Right ventricle myocardium superior (tissue), 1 donor: ENCODE results near the gene OLFML2A. TPM values are rescaled to one million over a fixed set of nuclear protein-coding genes. Genes with fewer than 3 reads are reported as not detected.
"Not testable (repeated sequence)": the region's sequence is repeated elsewhere in the genome, so short reads cannot be mapped to it uniquely, and the experiment has no call there.

Source experiments
- ATAC-seq: fragments of 200-7000 bp; cut with Tn5 transposase; one replicate; pipeline ENCODE4 v1.9.1; 2020; ENCODE audit warnings: mild to moderate bottlenecking; ENCODE audit not compliant: poor library complexity
- DNase-seq: peaks from one replicate; pipeline ENCODE4 v3.0.0-alpha.2; 2020
- intact Hi-C: fragments of 100-400 bp; cut with DNase I; formaldehyde crosslinking; loops from one replicate; pipeline ENCODE4 v1.11.2; 2022
- total RNA-seq: library from RNA; stranded (reverse); fragmentation: NEBNext Ultra II Directional; extraction: Animal tissue kit (Norgen Biotek cat#: 25700); gene quantifications from one replicate; pipeline ENCODE4 v1.2.1, GENCODE V29; 2021
- donor health status: DM: no; HTN: yes; CAD: no; lungs with severe emphysema.

The OLFML2A gene
- total RNA-seq, 1 donor from 2014 or later = 27.5 TPM

DNA sequence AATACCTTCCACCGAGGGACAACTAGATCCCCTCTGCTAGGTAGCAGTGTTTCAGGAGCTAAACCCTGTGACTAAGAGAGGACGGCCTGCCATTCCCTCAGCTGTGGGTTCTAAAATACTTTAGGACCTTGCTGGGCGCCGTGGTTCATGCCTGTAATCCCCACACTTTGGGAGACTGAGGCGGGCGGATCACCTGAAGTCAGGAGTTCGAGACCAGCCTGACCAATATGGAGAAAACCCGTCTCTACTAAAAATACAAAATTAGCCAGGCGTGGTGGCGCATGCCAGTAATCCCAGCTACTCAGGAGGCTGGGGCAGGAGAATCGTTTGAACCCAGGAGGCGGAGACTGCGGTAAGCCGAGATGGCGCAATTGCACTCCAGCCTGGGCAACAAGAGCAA lies 4.1 kb upstream of the OLFML2A start:
- intact Hi-C loops = loop anchor here (1.0 kb wide), 1 partner anchor 79 kb away; no protein-coding TSS in a partner anchor
- DNase-seq = peak; percentile 33
- not testable (repeated sequence) for ATAC-seq

DNA sequence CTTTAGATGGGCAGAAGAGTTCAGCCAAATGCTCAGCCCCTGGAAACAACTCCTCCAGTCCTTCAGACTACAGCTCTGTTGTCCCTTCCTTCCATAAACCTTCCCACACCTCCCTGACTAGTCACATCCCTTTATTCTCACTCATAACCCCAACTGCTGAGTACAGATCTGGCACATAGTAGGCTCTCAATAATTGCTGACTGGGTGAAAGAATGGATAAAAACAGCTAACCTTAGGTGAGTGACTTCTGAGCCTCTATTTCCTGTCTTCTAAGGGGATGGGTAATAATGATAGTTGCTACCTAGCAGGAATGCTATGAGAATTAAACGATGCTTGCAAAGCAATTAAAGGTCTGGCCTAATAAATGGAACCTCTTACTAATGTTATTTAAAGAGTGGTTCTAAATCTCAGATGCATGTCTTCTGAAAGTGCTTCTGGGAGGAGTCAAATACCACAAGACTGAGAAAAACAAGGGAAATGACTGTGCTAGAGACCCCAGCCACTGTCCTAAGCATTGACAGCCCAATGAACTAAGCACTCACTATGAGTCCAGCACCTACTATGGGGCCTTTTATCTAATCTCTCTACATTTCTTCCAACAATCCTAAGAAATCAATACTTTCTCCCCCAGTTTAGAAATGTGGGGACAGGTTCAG lies 3.3 kb upstream of the OLFML2A start:
- intact Hi-C loops = loop anchor here (2.0 kb wide), 1 partner anchor 23 kb away; no protein-coding TSS in a partner anchor
- DNase-seq (no peak), ATAC-seq (no peak)

DNA sequence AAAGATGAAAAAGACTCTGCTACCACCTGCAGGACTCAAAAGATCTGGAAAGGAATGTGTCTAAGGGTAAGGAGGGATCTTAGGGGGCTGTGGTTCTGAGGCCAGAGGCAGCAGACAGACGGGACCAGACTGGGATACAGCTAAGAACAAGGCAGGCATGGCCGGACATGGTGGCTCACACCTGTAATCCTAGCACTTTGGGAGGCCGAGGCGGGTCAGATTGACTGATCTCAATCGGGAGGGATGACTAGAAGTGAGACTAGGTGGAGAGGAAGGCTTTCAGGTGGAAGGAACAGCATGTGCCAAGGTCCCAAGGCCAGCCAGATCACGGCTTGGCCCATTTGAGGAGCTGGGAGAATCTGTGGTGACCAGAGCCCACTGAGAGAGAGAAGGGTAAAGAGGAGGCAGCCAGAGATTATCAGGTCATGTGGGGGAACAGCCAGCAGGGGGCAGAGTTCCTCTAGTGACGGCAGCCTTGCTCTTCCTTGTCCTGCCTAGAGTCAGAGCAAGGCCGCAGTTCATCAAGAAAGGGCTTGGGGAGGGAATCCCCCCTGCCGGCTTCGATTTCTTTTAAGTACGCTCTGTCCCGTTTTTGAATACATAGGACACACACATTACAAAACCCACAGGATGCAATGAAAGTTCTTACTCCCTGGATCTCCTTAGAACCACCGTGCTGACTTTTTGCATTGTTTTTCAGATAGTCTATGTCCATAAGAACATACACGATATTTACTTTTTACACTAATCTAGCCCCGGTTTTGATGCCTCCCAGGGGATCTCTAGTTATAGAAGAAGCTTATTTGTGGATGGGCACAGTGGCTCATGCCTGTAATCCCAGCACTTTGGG lies 2.6 kb upstream of the OLFML2A start:
- DNase-seq = peak; percentile 89

GRCh38 chr9:124776618-124776953 lies 347 bp upstream of the OLFML2A start:
- intact Hi-C loops = no loop called here
- DNase-seq (no peak), ATAC-seq (no peak)

More for the DNA sequence above, 2.6 kb upstream of the OLFML2A start:
- ATAC-seq = peak; percentile 34
- intact Hi-C loops = loop anchor here (2.0 kb wide), 1 partner anchor 22 kb away; no protein-coding TSS in a partner anchor

DNA sequence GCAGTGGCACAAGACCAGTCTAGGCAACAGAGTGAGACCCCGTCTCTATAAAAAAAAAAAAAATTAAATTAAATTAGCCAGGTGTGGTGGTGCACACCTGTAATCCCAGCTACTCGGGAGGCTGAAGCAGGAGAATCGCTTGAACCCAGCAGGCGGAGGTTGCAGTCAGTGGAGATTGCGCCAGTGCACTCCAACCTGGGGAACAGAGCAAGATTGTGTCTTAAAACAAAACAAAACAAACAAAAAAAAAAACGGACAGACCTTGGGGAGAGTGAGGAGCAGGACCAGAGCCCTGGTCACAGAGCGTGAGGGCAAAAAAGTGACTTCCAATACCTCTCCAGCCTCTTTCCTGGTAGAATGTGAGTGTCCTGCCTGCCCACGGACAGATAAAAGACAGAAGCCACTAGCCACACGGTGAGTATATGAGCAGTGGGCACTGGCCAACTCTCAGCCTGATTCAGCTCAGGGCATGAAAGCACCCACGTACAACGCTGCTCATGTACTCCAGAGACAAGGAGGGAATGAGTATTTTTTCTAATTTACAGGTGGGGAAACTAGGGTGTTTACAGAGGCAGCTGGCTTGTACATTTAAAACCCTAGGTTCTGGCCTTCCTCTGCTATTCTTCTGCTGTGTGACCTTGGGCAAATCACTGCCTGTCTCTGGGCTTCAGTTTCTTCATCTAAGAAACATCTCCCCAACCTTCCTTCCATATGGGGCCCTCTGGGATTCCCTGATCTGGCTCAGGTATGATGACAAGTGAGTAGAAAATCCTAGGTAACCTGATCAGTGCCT lies 1.8 kb downstream of the OLFML2A start:
- no peak for DNase-seq
- no peak for ATAC-seq
- intact Hi-C loops = no loop called here

DNA sequence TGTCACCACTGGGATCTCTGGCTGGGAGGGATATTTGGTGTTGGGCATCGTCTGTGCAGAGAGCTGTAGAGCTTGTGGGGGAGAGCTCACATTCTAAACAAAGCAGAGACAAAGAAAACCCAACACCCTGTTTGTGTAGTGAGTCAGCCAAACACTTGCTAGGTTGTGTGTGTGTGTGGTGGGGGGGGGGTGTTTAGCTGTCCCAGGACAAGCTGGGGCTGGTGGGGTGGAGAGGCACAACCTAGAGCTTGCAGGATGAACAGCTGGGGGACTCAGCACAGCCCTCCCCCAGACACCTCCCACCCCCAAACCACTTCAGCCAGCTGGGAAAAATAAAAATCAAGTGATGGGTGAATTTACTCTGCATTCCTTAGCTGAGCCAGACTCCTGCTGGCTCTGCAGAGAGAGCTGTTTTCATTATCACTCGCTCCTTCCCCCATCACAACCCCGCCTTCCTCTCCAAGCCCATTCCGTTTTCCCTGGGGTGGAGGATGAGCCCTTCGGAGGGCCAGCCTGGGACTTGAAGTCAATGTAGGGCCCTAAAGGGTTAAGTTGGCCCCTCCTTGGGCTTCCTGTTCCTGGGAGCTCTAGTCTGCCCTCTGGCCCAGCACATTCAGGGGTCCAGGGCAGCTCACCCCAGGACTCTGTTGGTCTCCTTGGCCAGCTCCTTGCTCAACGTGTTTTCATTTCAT lies 2.6 kb downstream of the OLFML2A start:
- ATAC-seq (no peak), DNase-seq (no peak)
- intact Hi-C loops = no loop called here

DNA sequence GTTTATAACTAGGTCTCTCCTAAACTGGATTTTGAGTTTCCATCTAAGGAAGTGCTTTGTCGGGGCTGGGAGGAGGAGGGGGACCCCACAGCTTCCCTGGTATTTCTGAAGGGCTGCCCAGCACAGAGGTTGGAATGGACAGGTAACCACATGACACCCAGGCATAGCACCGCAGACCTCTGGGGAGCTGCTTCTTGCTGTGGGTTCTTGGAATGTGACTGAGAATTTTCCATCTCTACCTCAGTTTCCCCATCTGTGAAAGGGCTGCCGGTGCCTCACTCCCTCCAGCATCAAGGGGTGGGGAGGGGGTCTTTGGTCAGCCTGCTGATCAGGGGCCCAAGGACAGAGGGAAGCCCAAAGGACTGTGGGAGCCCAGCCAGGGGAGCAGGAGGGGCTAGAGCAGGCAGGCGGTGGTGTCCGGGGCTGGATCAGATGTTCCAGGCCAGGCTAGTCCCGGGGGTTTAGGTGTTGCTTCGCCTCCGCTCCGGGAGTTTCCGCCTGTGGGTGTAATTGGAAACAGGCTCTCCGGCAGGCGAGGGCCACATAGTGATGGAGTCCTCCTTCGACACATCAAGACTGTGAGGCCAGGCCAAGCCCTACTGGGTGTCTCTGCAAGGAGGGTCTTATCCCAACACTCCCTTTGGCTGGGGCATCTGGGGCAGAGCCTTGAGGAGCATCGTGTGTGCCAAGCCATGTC lies 3.3 kb downstream of the OLFML2A start:
- peak; percentile 66 for DNase-seq
- intact Hi-C loops = no loop called here
- ATAC-seq = peak; percentile 15

GRCh38 chr9:124780757-124781151 lies 3.8 kb downstream of the OLFML2A start:
- no peak for ATAC-seq
- no peak for DNase-seq
- intact Hi-C loops = no loop called here

DNA sequence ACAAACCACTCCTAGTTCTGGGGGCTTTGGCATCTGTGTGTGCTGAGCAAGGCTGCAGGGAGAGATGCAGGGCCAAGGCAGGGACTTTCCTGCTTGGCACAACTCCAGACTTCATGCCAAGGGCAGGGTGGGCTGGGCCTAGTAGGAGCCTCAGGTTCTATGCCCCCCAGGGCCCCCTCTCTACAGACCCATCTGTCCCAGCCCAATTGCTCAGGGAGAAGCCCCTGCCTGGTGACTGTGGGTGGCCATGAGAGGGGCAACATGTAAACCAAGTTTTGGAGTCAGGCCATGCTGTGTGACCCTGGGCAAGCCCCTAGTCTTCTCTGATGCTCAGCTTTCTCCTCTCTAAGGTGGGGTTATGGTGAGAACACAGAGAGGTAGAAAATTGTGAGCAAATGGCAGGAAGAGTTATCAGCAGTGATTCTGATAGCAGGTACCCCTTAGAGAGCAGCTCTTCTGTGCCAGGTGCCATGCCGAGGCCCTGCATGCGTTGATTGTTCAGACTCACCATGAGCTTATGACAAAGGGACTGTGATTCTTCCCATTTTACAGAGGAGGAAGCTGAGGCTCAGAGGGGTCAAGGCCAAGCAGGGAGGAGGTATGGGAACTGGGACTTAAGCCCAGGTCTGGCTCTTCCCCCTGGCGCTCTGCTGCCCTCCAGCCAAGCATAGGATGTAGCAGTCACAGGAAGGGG lies 5.2 kb downstream of the OLFML2A start:
- intact Hi-C loops = no loop called here
- ATAC-seq = no peak
- DNase-seq = no peak

- no peak for ATAC-seq
- no peak for DNase-seq
Observed at GRCh38 chr9:124782661-124783574, 6.0 kb downstream of the OLFML2A start.

DNA sequence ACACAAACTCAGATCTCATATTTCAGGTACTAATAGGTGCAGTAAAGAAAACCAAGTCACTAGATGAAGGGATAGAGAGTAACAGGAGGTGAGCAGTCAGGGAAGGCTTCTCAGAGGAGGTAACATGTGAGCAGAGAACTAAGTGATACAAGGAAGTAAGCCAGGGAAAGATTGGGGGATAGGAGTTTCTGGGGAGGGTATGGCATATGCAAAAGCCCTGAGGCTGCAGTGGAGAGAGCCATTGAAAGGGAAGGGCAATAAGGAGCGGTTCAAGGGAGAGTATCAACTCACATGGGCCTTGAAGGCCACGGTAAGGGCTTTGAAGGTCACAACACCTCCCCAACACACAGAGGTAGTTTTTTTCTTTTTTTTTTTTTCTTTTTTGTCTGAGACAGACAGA lies 6.9 kb downstream of the OLFML2A start:
- DNase-seq (no peak), ATAC-seq (no peak)
- intact Hi-C loops = no loop called here

More at GRCh38 chr9:124782661-124783574, 6.0 kb downstream of the OLFML2A start:
- intact Hi-C loops = no loop called here

GRCh38 chr9:124784509-124784908 lies 7.6 kb downstream of the OLFML2A start:
- ATAC-seq (peak; percentile 37), DNase-seq (no peak)
- intact Hi-C loops = no loop called here

DNA sequence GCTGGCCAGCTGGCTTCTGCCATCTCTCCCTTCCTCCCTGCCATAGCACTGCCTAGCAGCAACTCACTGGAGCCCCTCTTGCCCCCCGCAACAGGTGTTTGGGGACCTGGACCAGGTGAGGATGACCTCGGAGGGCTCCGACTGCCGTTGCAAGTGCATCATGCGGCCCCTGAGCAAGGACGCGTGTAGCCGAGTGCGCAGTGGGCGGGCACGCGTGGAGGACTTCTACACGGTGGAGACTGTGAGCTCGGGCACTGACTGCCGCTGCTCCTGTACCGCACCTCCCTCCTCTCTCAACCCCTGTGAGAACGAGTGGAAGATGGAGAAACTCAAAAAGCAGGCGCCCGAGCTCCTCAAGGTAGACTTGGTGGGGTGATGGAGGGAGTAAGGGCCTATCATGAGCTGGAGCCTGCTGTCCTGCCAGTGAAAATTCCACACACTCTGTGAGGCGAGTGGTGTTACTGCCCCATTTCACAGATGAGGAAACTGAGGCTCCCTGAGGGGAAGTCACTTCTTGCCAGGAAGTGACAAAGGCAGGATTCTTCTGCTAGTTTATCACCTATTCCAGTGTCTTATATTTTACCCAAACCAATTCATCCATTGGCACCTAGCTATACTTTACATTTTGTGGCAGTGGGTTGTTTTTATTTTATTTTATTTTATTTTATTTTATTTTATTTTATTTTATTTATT lies 10.1 kb downstream of the OLFML2A start:
- DNase-seq (no peak), ATAC-seq (no peak)
- intact Hi-C loops = no loop called here

GRCh38 chr9:124788542-124789217 lies 11.7 kb downstream of the OLFML2A start:
- no peak for DNase-seq
- ATAC-seq = no peak
- intact Hi-C loops = no loop called here

- ATAC-seq (no peak), DNase-seq (no peak)
- intact Hi-C loops = no loop called here
Observed at GRCh38 chr9:124789531-124789930, 12.6 kb downstream of the OLFML2A start.

GRCh38 chr9:124790301-124790700 lies 13.4 kb downstream of the OLFML2A start:
- intact Hi-C loops = no loop called here

More at GRCh38 chr9:124790301-124790700, 13.4 kb downstream of the OLFML2A start:
- ATAC-seq (no peak), DNase-seq (no peak)
